GM21515 (cell line): Measurements from ENCODE around the gene RIPPLY3.
"Not testable (repeated sequence)": the region's sequence is repeated elsewhere in the genome, so short reads cannot be mapped to it uniquely, and the experiment has no call there.

ENCODE experiments used
- ATAC-seq: cut with Tn5 transposase; IDR thresholded peaks from one replicate; pipeline ENCODE4 v1.9.1; 2021; ENCODE audit not compliant: unreplicated experiment

Gene RIPPLY3

GRCh38 chr21:36980280-36981048 is 26.0 kb upstream of the RIPPLY3 start:
- ATAC-seq: no peak

GRCh38 chr21:36981049-36981391 is 25.5 kb upstream of the RIPPLY3 start:
- no peak for ATAC-seq

GRCh38 chr21:36981977-36982700 is 24.4 kb upstream of the RIPPLY3 start:
- ATAC-seq: no peak

- ATAC-seq: no peak
These were observed 20.5 kb upstream of the RIPPLY3 start for GRCh38 chr21:36985751-36986594.

GRCh38 chr21:36987845-36988244 is 18.7 kb upstream of the RIPPLY3 start:
- no peak for ATAC-seq

- no peak for ATAC-seq
These were observed 18.0 kb upstream of the RIPPLY3 start for GRCh38 chr21:36988536-36988935.

- ATAC-seq: not testable (repeated sequence)
These were observed 17.3 kb upstream of the RIPPLY3 start for GRCh38 chr21:36989199-36989698.

GRCh38 chr21:36989699-36990507 is 16.6 kb upstream of the RIPPLY3 start:
- ATAC-seq: peak; percentile 89

GRCh38 chr21:36990508-36991205 is 15.8 kb upstream of the RIPPLY3 start:
- ATAC-seq: no peak

- no peak for ATAC-seq
These were observed 13.8 kb upstream of the RIPPLY3 start for GRCh38 chr21:36992671-36993070.

GRCh38 chr21:36994501-36995158 is 11.9 kb upstream of the RIPPLY3 start:
- ATAC-seq: no peak

- not testable (repeated sequence) for ATAC-seq
These were observed 11.2 kb upstream of the RIPPLY3 start for GRCh38 chr21:36995285-36995684.

GRCh38 chr21:36999131-36999898 is 7.2 kb upstream of the RIPPLY3 start:
- ATAC-seq: no peak

- ATAC-seq: no peak
These were observed 6.1 kb upstream of the RIPPLY3 start for GRCh38 chr21:37000381-37000780.

- ATAC-seq: no peak
These were observed 5.1 kb upstream of the RIPPLY3 start for GRCh38 chr21:37001441-37001840.

- not testable (repeated sequence) for ATAC-seq
These were observed 3.7 kb upstream of the RIPPLY3 start for GRCh38 chr21:37002851-37003250.

- not testable (repeated sequence) for ATAC-seq
These were observed 2.6 kb upstream of the RIPPLY3 start for GRCh38 chr21:37003917-37004316.
